SK-N-DZ (cell line): ENCODE data around the gene LRP3.

ENCODE experiments used
- DNase-seq: peaks from one replicate; pipeline ENCODE4 v3.0.0-alpha.2; 2015; ENCODE audit warnings: low spot score

The LRP3 gene

DNA sequence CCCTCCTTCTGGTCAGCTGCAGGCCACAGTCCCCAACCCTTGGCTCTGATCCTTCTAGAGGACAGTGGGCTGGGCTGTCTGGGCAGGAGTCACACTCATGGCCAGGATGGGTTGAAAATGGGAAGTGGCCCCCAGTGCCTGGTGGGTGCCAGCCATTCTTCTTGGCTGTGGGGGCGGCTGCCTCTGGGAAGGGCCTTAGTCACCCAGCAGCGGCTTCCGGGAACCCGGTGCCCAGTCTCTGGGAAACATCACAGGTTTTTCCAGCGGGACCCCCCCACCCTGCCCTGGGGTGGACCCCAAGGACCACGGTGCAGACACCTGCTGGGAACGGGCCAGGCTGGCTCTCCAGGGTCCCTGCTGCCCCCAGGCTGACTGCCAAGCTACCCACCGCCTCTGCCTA lies 58.8 kb downstream of the LRP3 start:
- no peak for DNase-seq

DNA sequence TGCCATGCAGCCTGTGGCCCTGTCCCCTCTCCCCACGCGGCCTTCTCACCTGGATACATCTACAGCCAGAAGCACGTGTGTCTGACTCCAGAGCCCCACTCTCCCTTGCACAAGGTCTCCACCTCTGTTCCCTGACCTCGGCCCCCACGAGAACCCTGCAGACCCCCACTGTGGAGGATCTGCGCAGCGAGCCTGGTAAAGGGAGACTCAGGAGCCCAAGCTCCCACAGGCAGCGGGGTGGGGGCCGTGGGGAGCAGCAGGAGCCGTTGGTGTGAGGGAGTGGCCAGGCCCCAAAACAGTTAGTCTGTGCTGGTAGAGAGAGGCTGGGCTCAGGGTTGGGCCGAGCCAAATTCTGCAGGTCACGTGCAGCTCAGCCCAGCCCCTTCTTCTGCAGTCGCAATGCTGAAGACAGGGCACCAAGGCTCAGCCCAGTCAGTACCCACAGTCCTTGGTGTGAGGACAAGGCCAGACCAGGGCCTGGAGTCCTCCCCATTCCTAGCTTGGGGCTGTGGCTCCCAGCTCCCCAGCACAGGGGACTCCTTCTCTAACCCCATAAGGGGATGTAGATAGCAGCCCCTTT lies 60.2 kb downstream of the LRP3 start:
- DNase-seq = no peak

DNA sequence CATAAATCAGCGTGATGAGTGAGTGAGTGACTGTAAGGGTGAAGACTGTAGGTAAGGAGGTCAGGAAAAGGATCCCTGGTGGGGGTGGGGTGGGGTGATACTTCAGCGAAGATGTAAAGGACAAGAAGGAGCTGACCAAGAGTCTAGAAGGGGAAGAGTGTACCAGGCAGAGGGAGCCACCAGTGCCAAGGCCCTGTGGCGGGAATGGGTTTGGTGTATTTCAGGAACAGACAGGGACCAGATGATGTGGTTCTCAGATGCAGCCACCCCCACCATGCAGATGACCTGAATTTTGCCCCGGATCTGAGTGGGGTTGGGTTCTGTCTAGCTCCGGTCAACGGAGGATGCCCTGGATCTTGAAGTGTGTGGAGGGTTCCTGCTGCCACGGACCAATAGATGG lies 61.7 kb downstream of the LRP3 start:
- DNase-seq = no peak

DNA sequence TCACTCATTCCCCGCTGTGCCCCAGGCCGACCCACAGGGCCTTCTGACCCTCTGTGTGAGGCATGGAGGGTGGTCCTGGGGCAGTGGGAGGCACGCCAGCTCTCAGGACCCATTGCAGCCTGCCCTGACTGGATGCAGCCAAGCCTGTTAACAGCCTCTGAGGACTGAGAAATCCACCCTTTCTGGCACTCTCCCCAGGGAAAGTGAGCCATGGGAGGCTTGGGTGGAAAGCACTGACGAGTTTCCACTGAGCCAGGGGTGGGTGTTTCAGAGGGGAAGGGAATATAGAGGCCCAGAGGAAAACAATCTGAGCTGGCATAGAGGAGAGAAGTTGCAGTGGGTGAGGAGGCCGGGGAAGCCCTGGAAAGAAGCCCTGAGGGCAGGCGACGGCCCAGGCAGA lies 62.1 kb downstream of the LRP3 start:
- DNase-seq = no peak

DNA sequence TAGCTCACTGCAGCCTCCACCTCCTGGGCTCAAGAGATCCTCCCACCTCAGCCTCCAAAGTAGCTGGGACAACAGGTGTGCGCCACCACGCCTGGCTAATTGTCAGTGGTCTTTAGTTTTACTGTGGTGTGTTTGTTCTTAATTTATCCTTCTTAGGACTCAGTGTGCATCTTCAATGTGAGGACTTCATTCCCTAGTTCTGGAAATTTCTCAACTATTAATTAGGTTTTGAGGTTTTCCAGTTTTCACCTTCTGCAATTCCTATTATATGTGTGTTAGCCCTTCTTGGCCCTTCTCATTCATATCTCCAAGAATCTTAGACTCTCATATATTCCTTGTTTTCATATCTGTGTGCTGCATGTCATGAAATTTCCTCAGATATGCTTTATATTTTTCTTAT lies 63.7 kb downstream of the LRP3 start:
- DNase-seq = no peak
